Measurements from ENCODE around the gene RREB1. TPM values are rescaled to one million over a fixed set of nuclear protein-coding genes. Genes with fewer than 3 reads are reported as not detected.
A peak's percentile ranks its signal among the peaks of the same experiment; 100 is the strongest.

Gene RREB1
- total RNA-seq, 5 donors from 2014 or later (not counting 1 experiment from before 2014, with no cell fraction given), result 38.1 to 50.1 (median 39.6) TPM

GRCh38 chr6:7080311-7080710 lies 27.4 kb upstream of the RREB1 start:
- ChIA-PET CTCF (no interaction called here), POLR2A (no interaction called here)
- H3K27me3 ChIP-seq (replicated peaks in 1 of 2; ENCODE audit: control insufficient read depth in 2 of 2, extremely low read depth in 1 of 2, insufficient read depth in 2 of 2, low read length in 1 of 2), result no peaks in the 10 kb centered on the region
- no peaks in the 10 kb centered on the region for H3K9me3 Mint-ChIP-seq
- DNase-seq (no peak), ATAC-seq (replicated peaks in 1 of 4) (no peak)
- no peak overlapping the region for H3K4me3 Mint-ChIP-seq
- WGBS (ENCODE audit: insufficient coverage), result 17% methylated on average over 1 of the region's 2 CpGs
- no peaks in the 10 kb centered on the region for H3K36me3 Mint-ChIP-seq
- H3K36me3 ChIP-seq (ENCODE audit: control insufficient read depth in 2 of 2, extremely low read depth in 1 of 2, insufficient read depth in 1 of 2, low read length in 1 of 2), result no peaks in the 10 kb centered on the region
- H3K4me1 Mint-ChIP-seq, result peaks cover 4 to 8% (median 8%) of the 10 kb centered on the region in 3 donors
- no peak overlapping the region for H3K27ac Mint-ChIP-seq
- no peaks in the 10 kb centered on the region for H3K9me3 ChIP-seq
- H3K4me1 ChIP-seq (ENCODE audit: control insufficient read depth in 1 of 2, extremely low read depth in 1 of 2, insufficient read depth in 2 of 2, low read length in 2 of 2), result peaks cover 6% of the 10 kb centered on the region in 2 experiments
- H3K4me3 ChIP-seq (ENCODE audit: control insufficient read depth in 1 of 2, extremely low read depth in 1 of 2, low read length in 1 of 2), result no peak overlapping the region
- no peak overlapping the region for H3K27ac ChIP-seq (ENCODE audit: low read length)
- no peaks in the 10 kb centered on the region for H3K27me3 Mint-ChIP-seq

GRCh38 chr6:7085911-7086310 lies 21.9 kb upstream of the RREB1 start:
- peak in 2 of 4 experiments; percentile 7 to 8 for ATAC-seq (replicated peaks in 1 of 4)
- peak in 6 of 35 experiments; percentile 4 to 37 (median 8) for DNase-seq
- Mint-ChIP-seq H3K36me3 (no peaks in the 10 kb centered on the region), H3K27me3 (no peaks in the 10 kb centered on the region), H3K9me3 (no peaks in the 10 kb centered on the region), H3K4me1 (peaks cover 31 to 41% (median 36%) of the 10 kb centered on the region in 3 donors), H3K27ac (peak overlapping the region; percentile 80 to 96), H3K4me3 (peak overlapping the region; percentile 74 to 82 (median 80))
- Histone ChIP-seq H3K27ac (ENCODE audit: low read length) (peak overlapping the region; percentile 15), H3K4me1 (ENCODE audit: control insufficient read depth in 1 of 2, extremely low read depth in 1 of 2, insufficient read depth in 2 of 2, low read length in 2 of 2) (peaks cover 25 to 29% of the 10 kb centered on the region in 2 experiments), H3K9me3 (no peaks in the 10 kb centered on the region), H3K4me3 (ENCODE audit: control insufficient read depth in 1 of 2, extremely low read depth in 1 of 2, low read length in 1 of 2) (no peak overlapping the region), H3K36me3 (ENCODE audit: control insufficient read depth in 2 of 2, extremely low read depth in 1 of 2, insufficient read depth in 1 of 2, low read length in 1 of 2) (no peaks in the 10 kb centered on the region), H3K27me3 (replicated peaks in 1 of 2; ENCODE audit: control insufficient read depth in 2 of 2, extremely low read depth in 1 of 2, insufficient read depth in 2 of 2, low read length in 1 of 2) (no peaks in the 10 kb centered on the region)
- ChIA-PET CTCF (interaction anchor here (0.6 to 1.7 kb wide), 9 partner anchors 7 to 326 kb away, joined by 3 to 7 read pairs (median 4); no protein-coding TSS in a partner anchor), POLR2A (interaction anchor here (0.6 to 1.2 kb wide), 3 partner anchors 12 to 57 kb away, joined by 3 to 6 read pairs (median 5); no protein-coding TSS in a partner anchor)
- 90% methylated on average over 1 of the region's 1 CpG for WGBS (ENCODE audit: insufficient coverage)

- peak overlapping the region; percentile 15 for H3K27ac ChIP-seq (ENCODE audit: low read length)
- peak overlapping the region; percentile 80 to 96 for H3K27ac Mint-ChIP-seq
- H3K36me3 ChIP-seq (ENCODE audit: control insufficient read depth in 2 of 2, extremely low read depth in 1 of 2, insufficient read depth in 1 of 2, low read length in 1 of 2), result no peaks in the 10 kb centered on the region
- peak overlapping the region; percentile 74 to 82 (median 80) for H3K4me3 Mint-ChIP-seq
- no peaks in the 10 kb centered on the region for H3K9me3 ChIP-seq
- WGBS (ENCODE audit: insufficient coverage), result 0% methylated on average over 4 of the region's 9 CpGs
- ATAC-seq (replicated peaks in 1 of 4) (peak; percentile 61 to 80 (median 64)), DNase-seq (peak in 23 of 35 experiments; percentile 4 to 68 (median 17))
- no peaks in the 10 kb centered on the region for H3K36me3 Mint-ChIP-seq
- H3K4me1 Mint-ChIP-seq, result peaks cover 31 to 41% (median 36%) of the 10 kb centered on the region in 3 donors
- peak overlapping the region in 1 of 2 donors; percentile 30 for H3K4me3 ChIP-seq (ENCODE audit: control insufficient read depth in 1 of 2, extremely low read depth in 1 of 2, low read length in 1 of 2)
- H3K4me1 ChIP-seq (ENCODE audit: control insufficient read depth in 1 of 2, extremely low read depth in 1 of 2, insufficient read depth in 2 of 2, low read length in 2 of 2), result peaks cover 25 to 29% of the 10 kb centered on the region in 2 experiments
- H3K9me3 Mint-ChIP-seq, result no peaks in the 10 kb centered on the region
- H3K27me3 ChIP-seq (replicated peaks in 1 of 2; ENCODE audit: control insufficient read depth in 2 of 2, extremely low read depth in 1 of 2, insufficient read depth in 2 of 2, low read length in 1 of 2), result no peaks in the 10 kb centered on the region
- ChIA-PET CTCF (interaction anchor here (0.6 to 1.7 kb wide), 14 partner anchors 8 to 327 kb away, joined by 3 to 7 read pairs (median 4); partner anchors contain the start of gene RREB1 (in 1 of the 2)), POLR2A (interaction anchor here (0.6 to 1.2 kb wide), 5 partner anchors 9 to 30 kb away, joined by 3 to 6 read pairs (median 5); no protein-coding TSS in a partner anchor)
- H3K27me3 Mint-ChIP-seq, result no peaks in the 10 kb centered on the region
These were observed 21.3 kb upstream of the RREB1 start for GRCh38 chr6:7086488-7086887.

GRCh38 chr6:7087066-7087465 lies 20.7 kb upstream of the RREB1 start:
- CTCF ChIA-PET, result interaction anchor here (0.5 to 1.7 kb wide), 12 partner anchors 9 to 211 kb away, joined by 3 to 8 read pairs (median 4); partner anchors contain the start of gene RREB1 (in 1 of the 2)
- H3K4me3 ChIP-seq (ENCODE audit: control insufficient read depth in 1 of 2, extremely low read depth in 1 of 2, low read length in 1 of 2), result peak overlapping the region; percentile 30 to 54
- H3K27ac Mint-ChIP-seq, result peak overlapping the region; percentile 80 to 96

GRCh38 chr6:7087491-7087979 lies 20.2 kb upstream of the RREB1 start:
- no peaks in the 10 kb centered on the region for H3K27me3 ChIP-seq (replicated peaks in 1 of 2; ENCODE audit: control insufficient read depth in 2 of 2, extremely low read depth in 1 of 2, insufficient read depth in 2 of 2, low read length in 1 of 2)
- ChIA-PET CTCF (interaction anchor here (0.5 to 1.7 kb wide), 8 partner anchors 14 to 212 kb away, joined by 3 to 8 read pairs (median 6); partner anchors contain the start of gene RREB1 (in 1 of the 2)), POLR2A (interaction anchor here (0.6 to 1.1 kb wide), 3 partner anchors 8 to 423 kb away, joined by 3 to 5 read pairs (median 3); no protein-coding TSS in a partner anchor)
- Mint-ChIP-seq H3K36me3 (no peaks in the 10 kb centered on the region), H3K4me3 (peak overlapping the region; percentile 74 to 82 (median 80)), H3K4me1 (peaks cover 31 to 41% (median 36%) of the 10 kb centered on the region in 3 donors), H3K27ac (peak overlapping the region; percentile 80 to 96), H3K9me3 (no peaks in the 10 kb centered on the region), H3K27me3 (no peaks in the 10 kb centered on the region)
- H3K36me3 ChIP-seq (ENCODE audit: control insufficient read depth in 2 of 2, extremely low read depth in 1 of 2, insufficient read depth in 1 of 2, low read length in 1 of 2), result no peaks in the 10 kb centered on the region
- peak overlapping the region; percentile 15 for H3K27ac ChIP-seq (ENCODE audit: low read length)
- peaks cover 25 to 29% of the 10 kb centered on the region in 2 experiments for H3K4me1 ChIP-seq (ENCODE audit: control insufficient read depth in 1 of 2, extremely low read depth in 1 of 2, insufficient read depth in 2 of 2, low read length in 2 of 2)
- H3K4me3 ChIP-seq (ENCODE audit: control insufficient read depth in 1 of 2, extremely low read depth in 1 of 2, low read length in 1 of 2), result peak overlapping the region; percentile 23 to 30
- ATAC-seq (replicated peaks in 1 of 4) (peak; percentile 59 to 86 (median 78)), DNase-seq (peak in 17 of 35 experiments; percentile 4 to 46 (median 16))
- WGBS (ENCODE audit: insufficient coverage), result 2% methylated on average over 7 of the region's 7 CpGs
- no peaks in the 10 kb centered on the region for H3K9me3 ChIP-seq

More at GRCh38 chr6:7087066-7087465, 20.7 kb upstream of the RREB1 start:
- H3K4me3 Mint-ChIP-seq, result peak overlapping the region; percentile 74 to 82 (median 80)
- Histone ChIP-seq H3K4me1 (ENCODE audit: control insufficient read depth in 1 of 2, extremely low read depth in 1 of 2, insufficient read depth in 2 of 2, low read length in 2 of 2) (peaks cover 25 to 29% of the 10 kb centered on the region in 2 experiments), H3K9me3 (no peaks in the 10 kb centered on the region), H3K27ac (ENCODE audit: low read length) (peak overlapping the region; percentile 15), H3K27me3 (replicated peaks in 1 of 2; ENCODE audit: control insufficient read depth in 2 of 2, extremely low read depth in 1 of 2, insufficient read depth in 2 of 2, low read length in 1 of 2) (no peaks in the 10 kb centered on the region), H3K36me3 (ENCODE audit: control insufficient read depth in 2 of 2, extremely low read depth in 1 of 2, insufficient read depth in 1 of 2, low read length in 1 of 2) (no peaks in the 10 kb centered on the region)
- H3K36me3 Mint-ChIP-seq, result no peaks in the 10 kb centered on the region
- DNase-seq (peak in 1 of 35 experiments; percentile 28), ATAC-seq (replicated peaks in 1 of 4) (peak in 1 of 4 experiments; percentile 4)
- no peaks in the 10 kb centered on the region for H3K9me3 Mint-ChIP-seq
- POLR2A ChIA-PET, result interaction anchor here (0.5 to 1.2 kb wide), 5 partner anchors 8 to 30 kb away, joined by 3 to 20 read pairs (median 5); no protein-coding TSS in a partner anchor
- peaks cover 31 to 41% (median 36%) of the 10 kb centered on the region in 3 donors for H3K4me1 Mint-ChIP-seq
- H3K27me3 Mint-ChIP-seq, result no peaks in the 10 kb centered on the region
- 44% methylated on average over 1 of the region's 3 CpGs for WGBS (ENCODE audit: insufficient coverage)

- peak in 3 of 4 experiments; percentile 4 to 42 (median 23) for ATAC-seq (replicated peaks in 1 of 4)
- peak in 1 of 35 experiments; percentile 12 for DNase-seq
These were observed 19.6 kb upstream of the RREB1 start for GRCh38 chr6:7088076-7088742.

More at GRCh38 chr6:7088076-7088742, 19.6 kb upstream of the RREB1 start:
- Histone ChIP-seq H3K4me1 (ENCODE audit: control insufficient read depth in 1 of 2, extremely low read depth in 1 of 2, insufficient read depth in 2 of 2, low read length in 2 of 2) (peaks cover 25 to 29% of the 10 kb centered on the region in 2 experiments), H3K9me3 (no peaks in the 10 kb centered on the region), H3K27me3 (replicated peaks in 1 of 2; ENCODE audit: control insufficient read depth in 2 of 2, extremely low read depth in 1 of 2, insufficient read depth in 2 of 2, low read length in 1 of 2) (no peaks in the 10 kb centered on the region), H3K4me3 (ENCODE audit: control insufficient read depth in 1 of 2, extremely low read depth in 1 of 2, low read length in 1 of 2) (no peak overlapping the region), H3K36me3 (ENCODE audit: control insufficient read depth in 2 of 2, extremely low read depth in 1 of 2, insufficient read depth in 1 of 2, low read length in 1 of 2) (no peaks in the 10 kb centered on the region), H3K27ac (ENCODE audit: low read length) (peak overlapping the region; percentile 15)
- Mint-ChIP-seq H3K4me3 (peak overlapping the region; percentile 74 to 82 (median 80)), H3K36me3 (no peaks in the 10 kb centered on the region), H3K9me3 (no peaks in the 10 kb centered on the region), H3K4me1 (peaks cover 31 to 41% (median 36%) of the 10 kb centered on the region in 3 donors), H3K27me3 (no peaks in the 10 kb centered on the region), H3K27ac (peak overlapping the region; percentile 80 to 96)
- ChIA-PET POLR2A (interaction anchor here in 1 of 2 donors (0.6 kb wide), 1 partner anchor 424 kb away, joined by 3 read pairs; no protein-coding TSS in a partner anchor), CTCF (interaction anchor here (0.5 to 1.7 kb wide), 4 partner anchors 14 to 1131 kb away, joined by 3 to 8 read pairs (median 5); no protein-coding TSS in a partner anchor)
- no CpG with 5 or more reads among the region's 2 CpGs for WGBS (ENCODE audit: insufficient coverage)

All from T-cell (primary cell).